ENCODE results near the gene BTN3A1. TPM values are rescaled to one million over a fixed set of nuclear protein-coding genes. Genes with fewer than 3 reads are reported as not detected.

BTN3A1 gene
- total RNA-seq, 1 experiment from 2014 or later = 5.4 TPM

- H3K4me1 ChIP-seq (ENCODE audit: insufficient read depth, low read length) = peaks cover 4% of the 10 kb centered on the region
- H3K27me3 ChIP-seq (ENCODE audit: low read length) = no peaks in the 10 kb centered on the region
- DNase-seq (no peak), ATAC-seq (no peak)
- no peaks in the 10 kb centered on the region for H3F3A ChIP-seq (ENCODE audit: low read length, unreplicated experiment)
- ChIA-PET CTCF (no interaction called here), POLR2A (ENCODE audit: unreplicated experiment) (no interaction called here)
- H3K9me2 ChIP-seq (replicated peaks; ENCODE audit: low read length) = no peaks in the 10 kb centered on the region
- no peak overlapping the region for H2AFZ ChIP-seq (ENCODE audit: low read length)
- no peaks in the 10 kb centered on the region for H3K79me2 ChIP-seq (ENCODE audit: low read length)
- TF ChIP-seq EZH2phosphoT487 (IDR thresholded peaks at IDR 0.05; ENCODE audit: borderline replicate concordance, low read length) (no peak), EZH2 (IDR thresholded peaks at IDR 0.05; ENCODE audit: low read length, unreplicated experiment) (no peak), CTCF (conservative IDR thresholded peaks at IDR 0.05; ENCODE audit: low read depth, low read length) (no peak)
- intact Hi-C loops (cut with micrococcal nuclease) = no loop called here
- no peak overlapping the region for H3K9ac ChIP-seq (ENCODE audit: low read length)
- H4K20me1 ChIP-seq (ENCODE audit: low read length) = no peaks in the 10 kb centered on the region
- no peaks in the 10 kb centered on the region for H3K36me3 ChIP-seq (ENCODE audit: low read depth, low read length)
- H3K4me2 ChIP-seq (ENCODE audit: low read length) = no peak overlapping the region
- H3K9me3 ChIP-seq (ENCODE audit: low read length) = no peaks in the 10 kb centered on the region
- H3K4me3 ChIP-seq (ENCODE audit: low read length) = no peak overlapping the region
- no TSS peak for BruUV-seq (replicated peaks)
- H3K27ac ChIP-seq (ENCODE audit: low read length) = no peak overlapping the region
Measured at GRCh38 chr6:26445934-26446667, 44.0 kb downstream of the BTN3A1 start.

GRCh38 chr6:26447257-26447656, 45.2 kb downstream of the BTN3A1 start:
- no peaks in the 10 kb centered on the region for H3K9me2 ChIP-seq (replicated peaks; ENCODE audit: low read length)

More at GRCh38 chr6:26447257-26447656, 45.2 kb downstream of the BTN3A1 start:
- ChIA-PET CTCF (no interaction called here), POLR2A (ENCODE audit: unreplicated experiment) (no interaction called here)
- no peak overlapping the region for H3K4me3 ChIP-seq (ENCODE audit: low read length)
- H3K9ac ChIP-seq (ENCODE audit: low read length) = no peak overlapping the region
- DNase-seq (no peak), ATAC-seq (no peak)
- no peak for TF ChIP-seq EZH2phosphoT487 (IDR thresholded peaks at IDR 0.05; ENCODE audit: borderline replicate concordance, low read length)
- TF ChIP-seq EZH2 (IDR thresholded peaks at IDR 0.05; ENCODE audit: low read length, unreplicated experiment) = no peak
- TF ChIP-seq CTCF (conservative IDR thresholded peaks at IDR 0.05; ENCODE audit: low read depth, low read length) = no peak
- no peaks in the 10 kb centered on the region for H3F3A ChIP-seq (ENCODE audit: low read length, unreplicated experiment)
- H3K79me2 ChIP-seq (ENCODE audit: low read length) = no peaks in the 10 kb centered on the region
- no peaks in the 10 kb centered on the region for H4K20me1 ChIP-seq (ENCODE audit: low read length)
- BruUV-seq (replicated peaks) = no TSS peak
- no peaks in the 10 kb centered on the region for H3K36me3 ChIP-seq (ENCODE audit: low read depth, low read length)
- H3K27me3 ChIP-seq (ENCODE audit: low read length) = no peaks in the 10 kb centered on the region
- intact Hi-C loops (cut with micrococcal nuclease) = no loop called here
- no peak overlapping the region for H2AFZ ChIP-seq (ENCODE audit: low read length)
- no peaks in the 10 kb centered on the region for H3K9me3 ChIP-seq (ENCODE audit: low read length)
- H3K4me1 ChIP-seq (ENCODE audit: insufficient read depth, low read length) = no peaks in the 10 kb centered on the region
- no peak overlapping the region for H3K27ac ChIP-seq (ENCODE audit: low read length)
- H3K4me2 ChIP-seq (ENCODE audit: low read length) = no peak overlapping the region
